ENCODE measurements around the gene CADPS.

Gene CADPS

GRCh38 chr3:62548528-62549205, 326.5 kb downstream of the CADPS start:
- no peak for DNase-seq

- no peak for DNase-seq
These were observed 328.9 kb downstream of the CADPS start for GRCh38 chr3:62546266-62546665.

- DNase-seq: no peak
These were observed 333.0 kb downstream of the CADPS start for GRCh38 chr3:62542185-62542584.

DNA sequence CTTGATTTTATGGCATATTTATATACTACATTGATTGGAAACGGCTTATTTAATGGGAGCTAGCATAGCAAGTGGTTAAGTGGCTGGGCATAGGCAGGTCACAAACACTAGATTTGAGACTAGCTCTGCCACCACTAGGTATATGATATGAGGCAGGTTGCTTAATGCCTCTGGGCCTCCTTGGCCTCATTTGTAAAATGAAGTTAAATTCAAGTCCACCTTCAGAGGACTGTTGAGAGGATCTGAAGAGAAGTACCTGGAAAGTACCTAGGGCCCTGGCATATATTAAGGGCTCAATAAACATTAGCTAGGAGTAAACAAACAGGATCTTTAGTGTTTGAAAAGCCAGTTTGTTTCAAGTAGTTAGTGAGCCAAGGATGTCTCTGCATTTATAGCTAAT, 335.5 kb downstream of the CADPS start:
- no peak for DNase-seq

- no peak for DNase-seq
These were observed 336.4 kb downstream of the CADPS start for GRCh38 chr3:62538691-62539356.

DNA sequence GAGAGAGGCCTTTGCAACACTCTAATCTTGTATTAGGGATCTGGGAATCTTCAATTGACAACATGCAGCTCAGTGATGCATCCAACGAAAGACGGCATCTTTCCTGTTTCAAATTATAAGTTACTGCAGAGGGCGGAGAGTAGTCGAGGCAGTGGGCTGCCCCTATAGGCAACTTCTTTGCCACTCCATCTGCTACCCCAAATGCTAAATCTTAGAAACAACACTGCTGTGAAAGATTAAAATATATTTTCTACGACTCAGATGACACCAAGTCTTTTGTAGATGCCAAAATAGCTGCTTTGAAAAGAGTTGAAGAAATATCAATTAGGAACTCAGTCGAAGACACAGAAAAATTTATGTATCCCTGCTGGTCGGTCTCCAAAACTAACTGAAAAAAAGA, 340.9 kb downstream of the CADPS start:
- DNase-seq: no peak

DNA sequence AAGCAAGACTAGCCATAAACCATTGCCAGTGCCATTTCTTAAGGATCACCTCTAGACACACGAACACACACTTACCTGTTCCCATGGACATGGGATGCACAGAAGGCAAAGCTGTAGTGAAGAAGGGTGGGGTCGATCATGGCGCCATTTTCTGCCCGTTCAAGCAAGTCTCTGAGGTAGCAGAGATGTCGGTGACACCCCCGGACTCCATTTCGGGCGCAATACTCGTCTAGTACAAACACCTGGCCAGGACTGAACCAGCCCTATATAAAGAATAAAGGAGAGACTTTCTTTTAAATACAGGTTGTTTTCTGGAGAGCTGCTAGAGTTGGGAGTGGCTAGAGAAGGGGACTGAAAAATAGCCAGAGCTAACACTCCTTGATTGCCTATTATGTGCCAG, 342.4 kb downstream of the CADPS start:
- no peak for DNase-seq

GRCh38 chr3:62531981-62532380, 343.2 kb downstream of the CADPS start:
- no peak for DNase-seq

GRCh38 chr3:62531493-62531892, 343.7 kb downstream of the CADPS start:
- DNase-seq: no peak

DNA sequence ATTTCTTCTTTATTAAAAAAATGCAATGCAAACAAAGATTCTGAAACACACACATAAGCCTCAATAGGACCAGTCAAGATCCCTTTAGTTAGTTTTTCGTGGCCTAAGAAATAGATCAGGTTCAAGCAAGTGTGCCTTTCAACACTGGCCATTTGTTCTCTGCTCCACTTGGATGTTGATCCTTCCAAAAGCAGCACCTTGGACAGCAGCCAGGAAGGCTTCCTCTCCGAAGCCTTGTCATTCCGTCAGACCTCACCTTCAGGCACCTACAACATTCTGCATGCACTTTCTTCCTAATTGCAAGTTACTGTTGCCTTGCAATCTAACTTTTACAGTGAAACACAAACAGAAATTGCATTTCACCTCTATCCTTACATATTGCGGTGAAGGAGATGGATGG, 346.0 kb downstream of the CADPS start:
- DNase-seq: peak; percentile 3

DNA sequence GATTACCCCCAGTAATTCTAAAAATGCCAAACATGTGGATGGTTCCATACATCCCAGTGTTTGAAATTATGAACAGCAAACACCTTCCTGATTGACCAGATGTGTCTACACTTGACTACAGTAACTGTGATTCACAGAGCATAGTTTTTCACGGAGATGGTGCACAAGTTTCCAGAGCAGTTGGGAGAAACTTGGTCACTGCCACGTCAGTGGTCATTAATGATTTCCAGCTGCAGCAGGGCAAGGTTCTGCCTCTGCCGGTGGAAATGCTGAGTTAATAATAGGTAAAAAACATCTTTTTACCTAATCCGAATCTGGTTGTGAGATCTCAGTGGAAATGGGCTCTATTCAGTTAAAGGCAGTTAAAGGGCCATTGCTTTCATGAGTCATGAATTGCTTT, 347.7 kb downstream of the CADPS start:
- DNase-seq: no peak

DNA sequence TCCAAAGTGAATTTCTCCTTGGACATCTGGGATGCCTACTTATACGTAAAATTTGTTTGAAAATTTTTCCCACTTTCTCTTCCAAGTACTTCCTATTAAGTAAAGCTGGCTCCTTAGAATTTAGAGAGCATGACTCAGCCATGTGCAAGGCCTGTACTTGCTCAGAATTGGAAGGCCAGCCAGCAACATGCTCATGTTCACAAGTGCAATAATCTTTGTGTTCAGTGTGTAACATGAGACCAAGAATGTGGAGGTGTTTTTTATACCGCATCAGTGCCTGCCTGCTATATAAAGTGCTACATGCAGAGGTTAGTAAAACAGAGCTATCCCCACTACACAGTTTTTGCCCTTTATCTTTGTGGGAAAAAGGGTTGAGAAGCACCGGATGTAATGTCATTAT, 349.9 kb downstream of the CADPS start:
- DNase-seq: no peak

DNA sequence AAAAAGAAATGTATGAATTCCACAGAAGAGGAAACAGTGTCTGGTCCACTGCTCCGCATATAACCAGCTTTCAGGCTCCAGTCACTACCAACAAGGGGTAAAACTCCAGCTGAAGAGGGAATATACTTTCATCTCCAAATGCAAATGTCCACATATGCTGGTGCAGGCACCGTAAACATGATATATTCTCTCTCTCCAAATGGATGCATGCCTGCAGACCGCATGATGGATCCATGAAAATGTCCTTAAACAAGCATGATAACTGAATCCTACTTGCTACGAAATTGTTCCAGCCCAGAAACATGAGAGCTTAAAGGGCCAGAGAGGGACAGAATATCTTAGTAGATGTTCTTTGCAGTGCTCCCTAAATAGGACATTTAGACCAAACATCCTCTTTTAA, 351.5 kb downstream of the CADPS start:
- DNase-seq: no peak

- DNase-seq: no peak
These were observed 353.6 kb downstream of the CADPS start for GRCh38 chr3:62521464-62522105.

GRCh38 chr3:62503516-62503915, 371.7 kb downstream of the CADPS start:
- DNase-seq: no peak

GRCh38 chr3:62502315-62503300, 372.6 kb downstream of the CADPS start:
- no peak for DNase-seq

GRCh38 chr3:62501289-62501668, 373.9 kb downstream of the CADPS start:
- DNase-seq: no peak

GRCh38 chr3:62500556-62501288, 374.5 kb downstream of the CADPS start:
- no peak for DNase-seq

DNA sequence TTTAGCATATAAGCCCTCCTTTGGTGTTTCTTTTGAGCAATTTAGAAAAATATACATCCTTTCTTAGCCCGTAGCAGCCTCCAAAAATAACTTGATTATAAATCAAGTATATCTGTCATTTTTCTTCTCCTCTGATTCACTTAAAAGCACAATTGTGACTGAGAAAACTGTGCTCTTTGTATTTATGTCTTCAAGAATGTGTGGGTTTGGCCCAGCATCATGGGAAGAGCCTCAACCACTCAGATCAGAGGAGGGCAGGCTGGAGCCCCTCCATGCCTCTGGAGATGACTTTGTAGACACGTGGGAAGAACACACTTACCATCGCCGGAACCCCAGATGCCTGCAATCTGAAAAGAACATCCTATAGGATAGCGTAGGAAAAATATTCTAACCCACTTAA, 378.1 kb downstream of the CADPS start:
- no peak for DNase-seq

DNA sequence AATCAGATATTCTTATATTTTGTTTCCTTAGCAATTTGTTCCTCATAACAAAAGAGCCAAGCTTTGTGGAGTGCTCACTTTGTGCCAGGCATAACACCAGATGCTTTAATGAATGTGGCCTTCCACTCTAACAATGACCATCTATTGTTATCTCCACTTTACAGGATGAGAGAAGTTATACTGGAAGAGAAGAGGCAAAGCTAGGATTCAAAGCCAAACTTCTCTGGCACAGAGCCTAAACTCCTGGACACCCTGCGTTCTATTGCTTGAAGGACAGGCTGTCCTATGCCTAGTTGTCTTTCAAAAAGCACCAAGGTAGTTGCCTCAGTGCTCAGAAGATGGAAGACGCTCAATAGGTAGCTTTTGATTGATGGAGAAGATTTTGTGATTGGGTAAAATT, 378.7 kb downstream of the CADPS start:
- no peak for DNase-seq

DNA sequence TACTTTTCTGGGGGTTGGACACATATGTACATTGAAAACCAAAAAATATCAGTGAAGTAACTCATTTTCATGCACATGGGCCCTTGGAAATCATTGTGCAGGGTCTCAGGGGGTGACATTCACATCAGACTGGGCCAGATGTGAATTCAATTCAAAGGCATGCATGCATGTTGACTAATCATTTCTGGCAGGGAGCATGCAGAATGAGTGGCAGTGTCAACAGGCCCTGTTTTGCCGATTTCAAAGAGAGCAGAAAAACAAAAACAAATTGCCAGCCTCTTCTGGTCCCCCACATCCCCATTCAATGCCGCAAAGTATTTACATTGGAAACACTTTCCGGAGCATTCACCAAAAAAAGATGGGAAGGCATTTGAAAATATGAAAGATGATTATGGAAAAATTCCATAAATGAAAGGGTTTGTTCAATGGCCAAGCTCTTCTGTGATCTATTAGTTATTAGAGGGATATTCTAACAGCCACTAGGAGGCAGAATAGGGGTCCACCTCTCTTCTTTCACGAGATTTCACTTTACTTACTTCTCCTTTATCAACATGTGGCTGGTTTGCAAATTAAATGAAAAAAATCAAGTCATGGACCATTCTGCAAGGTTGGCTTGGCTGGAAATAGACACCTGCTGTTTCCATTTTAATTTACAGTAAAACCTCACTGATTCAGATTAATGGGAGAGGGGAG, 382.0 kb downstream of the CADPS start:
- no peak for DNase-seq

DNA sequence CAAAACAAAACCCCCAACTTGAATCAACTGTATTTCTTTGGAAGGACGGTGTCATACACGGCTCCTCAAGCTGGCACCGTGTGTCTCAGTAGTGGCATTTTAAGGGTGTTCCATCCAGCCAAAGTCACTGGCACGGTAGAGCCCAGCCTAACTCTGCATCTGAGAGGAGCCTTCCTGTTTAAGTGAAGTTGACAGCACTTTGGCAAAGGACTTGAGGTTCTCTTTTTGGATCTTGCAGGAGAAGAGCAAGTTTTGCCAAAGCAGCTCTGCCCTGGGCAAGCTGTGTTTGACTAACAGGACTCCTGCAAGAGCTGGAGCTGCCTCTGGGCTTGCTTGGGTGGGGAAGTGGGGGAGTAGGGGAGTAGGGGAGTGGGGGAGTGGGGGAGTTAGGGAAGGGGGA, 392.3 kb downstream of the CADPS start:
- DNase-seq: no peak
